ENCODE measurements around the gene DPY19L3.

DPY19L3 gene

GRCh38 chr19:32522967-32523366, 117.4 kb downstream of the DPY19L3 start:
- DNase-seq = no peak

- no peak for DNase-seq
These were observed 121.3 kb downstream of the DPY19L3 start for GRCh38 chr19:32526895-32527294.

- no peak for DNase-seq
These were observed 125.2 kb downstream of the DPY19L3 start for GRCh38 chr19:32530773-32531172.

- DNase-seq = no peak
These were observed 126.7 kb downstream of the DPY19L3 start for GRCh38 chr19:32532233-32532632.
